Measurements from ENCODE around the gene MYADML2. TPM values are rescaled to one million over a fixed set of nuclear protein-coding genes. Genes with fewer than 3 reads are reported as not detected.

Gene MYADML2
- total and polyA plus RNA-seq, 2 of the 8 experiments (the other 6 are each of a cell fraction or from before 2014, with no cell fraction given) = 0.26 to 0.47 TPM

DNA sequence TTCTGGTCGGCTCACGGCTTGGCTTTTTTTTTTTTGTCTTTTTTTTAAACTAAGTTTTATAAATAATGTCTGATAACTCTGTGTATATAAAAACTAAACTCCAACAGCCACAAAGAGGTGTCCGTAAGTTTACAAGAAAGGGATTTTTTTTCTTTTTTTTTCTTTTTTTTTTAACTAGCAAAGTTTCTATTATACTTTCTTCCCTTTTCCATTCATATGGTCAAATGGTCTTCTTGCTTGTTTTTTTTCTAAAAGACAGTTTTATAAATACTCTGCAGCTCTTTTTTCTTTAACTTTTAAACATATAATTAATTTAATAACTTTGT, 25.5 kb downstream of the MYADML2 start (continued):
- TF ChIP-seq, protein P1, sequence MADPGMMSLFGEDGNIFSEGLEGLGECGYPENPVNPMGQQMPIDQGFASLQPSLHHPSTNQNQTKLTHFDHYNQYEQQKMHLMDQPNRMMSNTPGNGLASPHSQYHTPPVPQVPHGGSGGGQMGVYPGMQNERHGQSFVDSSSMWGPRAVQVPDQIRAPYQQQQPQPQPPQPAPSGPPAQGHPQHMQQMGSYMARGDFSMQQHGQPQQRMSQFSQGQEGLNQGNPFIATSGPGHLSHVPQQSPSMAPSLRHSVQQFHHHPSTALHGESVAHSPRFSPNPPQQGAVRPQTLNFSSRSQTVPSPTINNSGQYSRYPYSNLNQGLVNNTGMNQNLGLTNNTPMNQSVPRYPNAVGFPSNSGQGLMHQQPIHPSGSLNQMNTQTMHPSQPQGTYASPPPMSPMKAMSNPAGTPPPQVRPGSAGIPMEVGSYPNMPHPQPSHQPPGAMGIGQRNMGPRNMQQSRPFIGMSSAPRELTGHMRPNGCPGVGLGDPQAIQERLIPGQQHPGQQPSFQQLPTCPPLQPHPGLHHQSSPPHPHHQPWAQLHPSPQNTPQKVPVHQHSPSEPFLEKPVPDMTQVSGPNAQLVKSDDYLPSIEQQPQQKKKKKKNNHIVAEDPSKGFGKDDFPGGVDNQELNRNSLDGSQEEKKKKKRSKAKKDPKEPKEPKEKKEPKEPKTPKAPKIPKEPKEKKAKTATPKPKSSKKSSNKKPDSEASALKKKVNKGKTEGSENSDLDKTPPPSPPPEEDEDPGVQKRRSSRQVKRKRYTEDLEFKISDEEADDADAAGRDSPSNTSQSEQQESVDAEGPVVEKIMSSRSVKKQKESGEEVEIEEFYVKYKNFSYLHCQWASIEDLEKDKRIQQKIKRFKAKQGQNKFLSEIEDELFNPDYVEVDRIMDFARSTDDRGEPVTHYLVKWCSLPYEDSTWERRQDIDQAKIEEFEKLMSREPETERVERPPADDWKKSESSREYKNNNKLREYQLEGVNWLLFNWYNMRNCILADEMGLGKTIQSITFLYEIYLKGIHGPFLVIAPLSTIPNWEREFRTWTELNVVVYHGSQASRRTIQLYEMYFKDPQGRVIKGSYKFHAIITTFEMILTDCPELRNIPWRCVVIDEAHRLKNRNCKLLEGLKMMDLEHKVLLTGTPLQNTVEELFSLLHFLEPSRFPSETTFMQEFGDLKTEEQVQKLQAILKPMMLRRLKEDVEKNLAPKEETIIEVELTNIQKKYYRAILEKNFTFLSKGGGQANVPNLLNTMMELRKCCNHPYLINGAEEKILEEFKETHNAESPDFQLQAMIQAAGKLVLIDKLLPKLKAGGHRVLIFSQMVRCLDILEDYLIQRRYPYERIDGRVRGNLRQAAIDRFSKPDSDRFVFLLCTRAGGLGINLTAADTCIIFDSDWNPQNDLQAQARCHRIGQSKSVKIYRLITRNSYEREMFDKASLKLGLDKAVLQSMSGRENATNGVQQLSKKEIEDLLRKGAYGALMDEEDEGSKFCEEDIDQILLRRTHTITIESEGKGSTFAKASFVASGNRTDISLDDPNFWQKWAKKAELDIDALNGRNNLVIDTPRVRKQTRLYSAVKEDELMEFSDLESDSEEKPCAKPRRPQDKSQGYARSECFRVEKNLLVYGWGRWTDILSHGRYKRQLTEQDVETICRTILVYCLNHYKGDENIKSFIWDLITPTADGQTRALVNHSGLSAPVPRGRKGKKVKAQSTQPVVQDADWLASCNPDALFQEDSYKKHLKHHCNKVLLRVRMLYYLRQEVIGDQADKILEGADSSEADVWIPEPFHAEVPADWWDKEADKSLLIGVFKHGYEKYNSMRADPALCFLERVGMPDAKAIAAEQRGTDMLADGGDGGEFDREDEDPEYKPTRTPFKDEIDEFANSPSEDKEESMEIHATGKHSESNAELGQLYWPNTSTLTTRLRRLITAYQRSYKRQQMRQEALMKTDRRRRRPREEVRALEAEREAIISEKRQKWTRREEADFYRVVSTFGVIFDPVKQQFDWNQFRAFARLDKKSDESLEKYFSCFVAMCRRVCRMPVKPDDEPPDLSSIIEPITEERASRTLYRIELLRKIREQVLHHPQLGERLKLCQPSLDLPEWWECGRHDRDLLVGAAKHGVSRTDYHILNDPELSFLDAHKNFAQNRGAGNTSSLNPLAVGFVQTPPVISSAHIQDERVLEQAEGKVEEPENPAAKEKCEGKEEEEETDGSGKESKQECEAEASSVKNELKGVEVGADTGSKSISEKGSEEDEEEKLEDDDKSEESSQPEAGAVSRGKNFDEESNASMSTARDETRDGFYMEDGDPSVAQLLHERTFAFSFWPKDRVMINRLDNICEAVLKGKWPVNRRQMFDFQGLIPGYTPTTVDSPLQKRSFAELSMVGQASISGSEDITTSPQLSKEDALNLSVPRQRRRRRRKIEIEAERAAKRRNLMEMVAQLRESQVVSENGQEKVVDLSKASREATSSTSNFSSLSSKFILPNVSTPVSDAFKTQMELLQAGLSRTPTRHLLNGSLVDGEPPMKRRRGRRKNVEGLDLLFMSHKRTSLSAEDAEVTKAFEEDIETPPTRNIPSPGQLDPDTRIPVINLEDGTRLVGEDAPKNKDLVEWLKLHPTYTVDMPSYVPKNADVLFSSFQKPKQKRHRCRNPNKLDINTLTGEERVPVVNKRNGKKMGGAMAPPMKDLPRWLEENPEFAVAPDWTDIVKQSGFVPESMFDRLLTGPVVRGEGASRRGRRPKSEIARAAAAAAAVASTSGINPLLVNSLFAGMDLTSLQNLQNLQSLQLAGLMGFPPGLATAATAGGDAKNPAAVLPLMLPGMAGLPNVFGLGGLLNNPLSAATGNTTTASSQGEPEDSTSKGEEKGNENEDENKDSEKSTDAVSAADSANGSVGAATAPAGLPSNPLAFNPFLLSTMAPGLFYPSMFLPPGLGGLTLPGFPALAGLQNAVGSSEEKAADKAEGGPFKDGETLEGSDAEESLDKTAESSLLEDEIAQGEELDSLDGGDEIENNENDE (IDR thresholded peaks at IDR 0.05; ENCODE audit: insufficient replicate concordance, low read length) = no peak
- TF ChIP-seq YY1 (IDR thresholded peaks at IDR 0.05; ENCODE audit: low read depth, low read length) (no peak), EP300 (IDR thresholded peaks at IDR 0.05; ENCODE audit: borderline replicate concordance in 1 of 2, low read depth in 2 of 2, low read length in 2 of 2) (no peak), GTF2F1 (IDR thresholded peaks at IDR 0.05; ENCODE audit: borderline replicate concordance, low read depth, low read length) (no peak), SP2 (IDR thresholded peaks at IDR 0.05; ENCODE audit: low read length) (no peak), TAF1 (IDR thresholded peaks at IDR 0.05; ENCODE audit: low read depth, low read length) (no peak), ASH2L (IDR thresholded peaks at IDR 0.05; ENCODE audit: low read length) (no peak), E2F6 (IDR thresholded peaks at IDR 0.05) (no peak), ZNF274 (IDR thresholded peaks at IDR 0.05; ENCODE audit: borderline replicate concordance, extremely low read depth, low read length) (no peak), SIX5 (IDR thresholded peaks at IDR 0.05; ENCODE audit: low read depth, low read length) (no peak)
- TF ChIP-seq, protein P2, sequence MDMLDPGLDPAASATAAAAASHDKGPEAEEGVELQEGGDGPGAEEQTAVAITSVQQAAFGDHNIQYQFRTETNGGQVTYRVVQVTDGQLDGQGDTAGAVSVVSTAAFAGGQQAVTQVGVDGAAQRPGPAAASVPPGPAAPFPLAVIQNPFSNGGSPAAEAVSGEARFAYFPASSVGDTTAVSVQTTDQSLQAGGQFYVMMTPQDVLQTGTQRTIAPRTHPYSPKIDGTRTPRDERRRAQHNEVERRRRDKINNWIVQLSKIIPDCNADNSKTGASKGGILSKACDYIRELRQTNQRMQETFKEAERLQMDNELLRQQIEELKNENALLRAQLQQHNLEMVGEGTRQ (IDR thresholded peaks at IDR 0.05; ENCODE audit: low read length) = no peak
